Spleen (tissue), 11 donors: ENCODE results near the gene CALHM5. TPM values are rescaled to one million over a fixed set of nuclear protein-coding genes. Genes with fewer than 3 reads are reported as not detected.

Experiments
- DNase-seq: peaks from one replicate; pipeline ENCODE4 v3.0.0-alpha.2; 2020
- H3K27ac ChIP-seq, 8 donors: fragments of 200-600 bp; sonication (generic) in 7 of 8; 1 replicate in 4 of 8; 2 replicates in 4 of 8; pipeline versions ENCODE4 v1.5.0 to v1.8.0; 2016 to 2021; ENCODE audit warnings: inconsistent platforms in 4 of 8, mild to moderate bottlenecking in 4 of 8, moderate library complexity in 1 of 8
- H3K27me3 ChIP-seq, 7 donors: fragments of 200-600 bp; sonication (generic) in 6 of 7; replicated peaks in 1 of 7; 1 replicate in 4 of 7; 2 replicates in 3 of 7; pipeline versions ENCODE4 v1.5.0 to v1.8.0; 2016 to 2021; ENCODE audit warnings: inconsistent platforms in 3 of 7, mild to moderate bottlenecking in 1 of 7
- H3K36me3 ChIP-seq, 6 donors: fragments of 200-600 bp; sonication (generic) in 5 of 6; 1 replicate in 4 of 6; 2 replicates in 2 of 6; pipeline versions ENCODE4 v1.5.0 to v1.8.0; 2016 to 2021; ENCODE audit warnings: inconsistent platforms in 2 of 6
- H3K4me1 ChIP-seq, 6 donors: fragments of 200-600 bp; sonication (generic) in 5 of 6; 1 replicate in 3 of 6; 2 replicates in 3 of 6; pipeline versions ENCODE4 v1.5.0 to v1.8.0; 2016 to 2021; ENCODE audit warnings: inconsistent platforms in 3 of 6
- H3K4me3 ChIP-seq, 8 donors: fragments of 200-600 bp; sonication (generic) in 7 of 8; 1 replicate in 4 of 8; 2 replicates in 4 of 8; pipeline versions ENCODE4 v1.5.0 to v1.8.0; 2016 to 2021; ENCODE audit warnings: inconsistent platforms in 4 of 8, mild to moderate bottlenecking in 4 of 8, moderate library complexity in 2 of 8
- H3K9me3 ChIP-seq, 8 donors: fragments of 200-600 bp; sonication (generic) in 7 of 8; 1 replicate in 4 of 8; 2 replicates in 4 of 8; pipeline versions ENCODE4 v1.5.0 to v1.8.0; 2016 to 2021; ENCODE audit warnings: inconsistent platforms in 4 of 8
- POLR2A ChIP-seq, 3 donors: fragments of 450-650 bp; IDR thresholded peaks; one replicate each; pipeline ENCODE4 v1.5.1; 2017; ENCODE audit warnings: antibody characterized with exemption in 3 of 3, mild to moderate bottlenecking in 1 of 3
- POLR2AphosphoS5 ChIP-seq, 3 donors: sonication (generic); formaldehyde crosslinking; IDR thresholded peaks; one replicate each; pipeline ENCODE4 v1.5.1; 2017; ENCODE audit warnings: antibody characterized with exemption in 3 of 3
- WGBS, 5 donors: extraction: QIAGEN DNeasy Blood & Tissue Kit in 3 of 5; methylation state at CpG; one replicate each; pipeline versions ENCODE4 v1.1.5 to v1.1.7; 2013 to 2018; 5-methylcytosine and 5-hydroxymethylcytosine counted together
- intact Hi-C: fragments of 100-400 bp; cut with DNase I; formaldehyde crosslinking; loops from one replicate; pipeline ENCODE4 v1.15.0; 2023; ENCODE audit warnings: low total_unique reads
- polyA plus RNA-seq, 3 donors: library from polyadenylated mRNA; stranded (reverse); fragments of 200-250 nt; gene quantifications; one replicate each; pipeline ENCODE4 v1.2.1, GENCODE V29; 2013
- total RNA-seq, 7 donors: library from RNA; depleted of rRNA in 3 of 7; stranded (reverse); fragments of >200 nt in 3 of 7; fragmentation: NEBNext Ultra II Directional in 4 of 7; extraction: Animal tissue kit (Norgen Biotek cat#: 25700) in 4 of 7; gene quantifications; one replicate each; pipeline versions ENCODE4 v1.1.0 to v1.2.1, GENCODE V29; 2016 to 2021
- TF ChIP-seq, protein P1 (sequence below), 11 experiments: fragments of 200-600 bp in 7 of 11; fragments of 450-650 bp in 4 of 11; sonication (generic) in 4 of 11; IDR thresholded peaks in 8 of 11; conservative IDR thresholded peaks in 3 of 11; 1 replicate in 7 of 11; 2 replicates in 4 of 11; pipeline versions ENCODE4 v1.4.0 to v1.8.0; 2016 to 2021; ENCODE audit warnings: antibody characterized with exemption in 11 of 11, inconsistent platforms in 4 of 11, mild to moderate bottlenecking in 1 of 11
- donor health status: healthy with polysubstance abuse.
- donor health status: DM: no; HTN: no; CAD: no; lungs with moderate emphysema.
- donor health status: DM: no; HTN: no; CAD: no.
- donor health status: Bipolar disorder and iron deficiency.
- donor health status: healthy.
- donor health status: DM: no; HTN: no; CAD: no.
- donor health status: DM: yes; HTN: yes; CAD: no.

Gene CALHM5
- total and polyA plus RNA-seq, 10 donors = 0.24 to 2.6 (median 2.1) TPM

DNA sequence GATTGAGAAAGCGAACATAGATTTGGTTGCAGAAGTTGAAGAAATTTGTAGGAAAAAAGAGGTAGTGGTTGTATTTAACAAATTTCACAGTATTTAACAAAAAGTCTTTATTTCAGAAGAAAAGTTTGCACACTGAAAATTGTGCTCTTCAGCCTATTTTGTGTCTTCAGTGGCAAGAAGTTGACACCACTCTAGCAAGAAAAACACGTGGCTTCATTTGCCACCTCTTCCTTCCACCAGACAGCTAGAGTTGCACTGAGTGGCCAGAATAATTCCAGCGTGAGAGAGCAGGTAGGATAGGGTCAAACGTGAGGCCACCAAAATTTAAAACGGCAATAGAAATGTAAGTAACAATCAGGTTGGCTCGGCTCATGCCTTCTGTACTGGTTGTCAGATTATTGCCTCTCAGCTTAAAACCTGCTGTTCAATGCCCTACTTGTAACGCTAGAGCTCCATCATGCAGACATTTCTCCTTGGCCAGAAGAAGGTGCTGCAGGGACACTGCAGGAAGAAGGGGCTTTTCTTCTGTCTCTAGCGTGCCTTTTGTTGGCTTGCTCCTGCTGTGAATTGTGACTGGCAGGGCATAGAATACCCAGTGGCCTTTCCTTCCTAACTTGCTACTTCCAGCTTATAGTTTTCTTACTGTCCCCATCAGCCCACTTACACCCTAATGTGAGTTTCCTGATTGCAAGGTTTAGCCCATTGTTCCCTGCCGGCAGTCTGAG lies 22.0 kb downstream of the CALHM5 start:
- peaks cover 0 to 31% (median 13%) of the 10 kb centered on the region in 6 donors for H3K4me1 ChIP-seq
- H3K36me3 ChIP-seq = no peaks in the 10 kb centered on the region
- H3K9me3 ChIP-seq = no peaks in the 10 kb centered on the region
- no peak for DNase-seq
- H3K4me3 ChIP-seq = no peak overlapping the region
- no peak overlapping the region for H3K27ac ChIP-seq
- H3K27me3 ChIP-seq = no peaks in the 10 kb centered on the region
- TF ChIP-seq POLR2AphosphoS5 (IDR thresholded peaks at IDR 0.05) (no peak), POLR2A (IDR thresholded peaks at IDR 0.05) (no peak)
- TF ChIP-seq, protein P1, sequence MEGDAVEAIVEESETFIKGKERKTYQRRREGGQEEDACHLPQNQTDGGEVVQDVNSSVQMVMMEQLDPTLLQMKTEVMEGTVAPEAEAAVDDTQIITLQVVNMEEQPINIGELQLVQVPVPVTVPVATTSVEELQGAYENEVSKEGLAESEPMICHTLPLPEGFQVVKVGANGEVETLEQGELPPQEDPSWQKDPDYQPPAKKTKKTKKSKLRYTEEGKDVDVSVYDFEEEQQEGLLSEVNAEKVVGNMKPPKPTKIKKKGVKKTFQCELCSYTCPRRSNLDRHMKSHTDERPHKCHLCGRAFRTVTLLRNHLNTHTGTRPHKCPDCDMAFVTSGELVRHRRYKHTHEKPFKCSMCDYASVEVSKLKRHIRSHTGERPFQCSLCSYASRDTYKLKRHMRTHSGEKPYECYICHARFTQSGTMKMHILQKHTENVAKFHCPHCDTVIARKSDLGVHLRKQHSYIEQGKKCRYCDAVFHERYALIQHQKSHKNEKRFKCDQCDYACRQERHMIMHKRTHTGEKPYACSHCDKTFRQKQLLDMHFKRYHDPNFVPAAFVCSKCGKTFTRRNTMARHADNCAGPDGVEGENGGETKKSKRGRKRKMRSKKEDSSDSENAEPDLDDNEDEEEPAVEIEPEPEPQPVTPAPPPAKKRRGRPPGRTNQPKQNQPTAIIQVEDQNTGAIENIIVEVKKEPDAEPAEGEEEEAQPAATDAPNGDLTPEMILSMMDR (IDR thresholded peaks at IDR 0.05 in 8 of 11, conservative IDR thresholded peaks at IDR 0.05 in 3 of 11) = no peak
- 70 to 82% (median 73%) methylated on average over 9 of the region's 9 CpGs for WGBS, 5 donors
- intact Hi-C loops = loop anchor here (5.0 kb wide), 2 partner anchors 91 to 251 kb away; no protein-coding TSS in a partner anchor

DNA sequence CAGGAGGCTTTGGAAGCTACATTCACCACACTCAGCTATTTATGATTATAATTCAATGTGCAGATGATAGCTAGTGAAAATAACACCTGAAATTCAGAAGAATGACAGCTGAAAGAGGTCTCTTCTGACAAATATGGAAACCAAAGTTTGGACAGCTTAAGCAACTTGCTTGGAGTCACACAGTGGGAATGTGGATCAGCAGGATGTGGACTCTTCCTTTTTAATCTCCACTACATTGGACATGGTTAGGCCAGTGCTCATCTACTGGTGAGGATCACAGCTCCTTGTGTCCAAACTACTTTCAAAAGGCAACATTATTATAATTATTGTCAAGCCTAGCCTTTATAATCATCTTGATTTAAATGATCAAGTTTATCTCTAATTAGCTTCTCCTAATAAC lies 23.7 kb downstream of the CALHM5 start:
- intact Hi-C loops = loop anchor here (5.0 kb wide), 1 partner anchor 112 kb away; no protein-coding TSS in a partner anchor
- peaks cover 0 to 24% (median 12%) of the 10 kb centered on the region in 6 donors for H3K4me1 ChIP-seq
- no peak for TF ChIP-seq POLR2AphosphoS5 (IDR thresholded peaks at IDR 0.05)
- no peak for TF ChIP-seq POLR2A (IDR thresholded peaks at IDR 0.05)
- TF ChIP-seq, protein P1 (IDR thresholded peaks at IDR 0.05 in 8 of 11, conservative IDR thresholded peaks at IDR 0.05 in 3 of 11) = no peak
- no peak for DNase-seq
- no peak overlapping the region for H3K27ac ChIP-seq
- H3K4me3 ChIP-seq = no peak overlapping the region
- H3K9me3 ChIP-seq = no peaks in the 10 kb centered on the region
- H3K36me3 ChIP-seq = no peaks in the 10 kb centered on the region
- H3K27me3 ChIP-seq = no peaks in the 10 kb centered on the region

DNA sequence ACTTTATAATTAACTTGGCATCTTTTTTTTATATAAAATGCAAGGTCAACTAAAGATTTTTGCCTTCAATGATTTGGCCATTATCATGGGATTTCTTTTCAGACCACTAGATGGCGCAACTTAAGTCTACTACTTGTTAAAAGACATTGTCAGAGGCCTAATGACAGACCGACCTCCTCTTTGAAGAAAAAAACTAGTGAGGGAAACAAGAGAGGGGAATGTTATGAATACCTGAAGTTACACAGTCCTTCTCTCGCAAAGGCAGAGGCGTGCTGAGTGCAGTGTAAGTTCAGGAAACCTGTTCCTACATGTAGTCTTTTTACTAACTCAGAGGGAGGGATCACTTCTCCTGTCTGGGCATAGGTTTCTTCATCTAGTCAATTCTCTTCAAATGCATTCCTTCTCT lies 24.8 kb downstream of the CALHM5 start:
- intact Hi-C loops = loop anchor here (5.0 kb wide), 1 partner anchor 111 kb away; no protein-coding TSS in a partner anchor
- Histone ChIP-seq H3K27me3 (no peaks in the 10 kb centered on the region), H3K36me3 (no peaks in the 10 kb centered on the region), H3K27ac (no peak overlapping the region), H3K4me1 (peaks cover 0 to 20% (median 9%) of the 10 kb centered on the region in 6 donors), H3K4me3 (no peak overlapping the region), H3K9me3 (no peaks in the 10 kb centered on the region)
- 10 to 22% (median 15%) methylated on average over 4 of the region's 4 CpGs for WGBS, 5 donors
- TF ChIP-seq, protein P1 (IDR thresholded peaks at IDR 0.05 in 8 of 11, conservative IDR thresholded peaks at IDR 0.05 in 3 of 11) = peak; percentile 41 to 83 (median 74)
- TF ChIP-seq POLR2A (IDR thresholded peaks at IDR 0.05) (no peak), POLR2AphosphoS5 (IDR thresholded peaks at IDR 0.05) (no peak)
- DNase-seq = no peak

DNA sequence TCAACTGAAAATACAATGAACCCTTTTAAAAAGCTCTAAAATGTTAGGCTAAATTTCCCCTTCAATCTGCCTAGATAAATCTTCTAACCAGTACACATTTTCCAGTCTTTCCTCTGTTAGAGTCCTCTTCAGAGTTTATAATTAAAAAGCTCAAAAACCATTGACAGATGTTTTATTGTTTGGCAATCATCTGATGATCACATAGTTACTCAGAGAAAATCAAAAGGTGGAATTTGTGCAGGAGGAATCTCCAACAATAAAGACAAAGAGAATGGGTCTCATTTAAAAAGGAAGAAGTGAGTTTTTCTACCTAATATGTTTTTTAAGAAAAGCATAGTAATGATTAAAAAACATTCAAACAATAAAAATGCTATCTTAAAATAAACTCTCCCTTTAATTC lies 31.0 kb downstream of the CALHM5 start:
- no peak overlapping the region for H3K4me3 ChIP-seq
- no peaks in the 10 kb centered on the region for H3K9me3 ChIP-seq
- no peak overlapping the region for H3K27ac ChIP-seq
- intact Hi-C loops = no loop called here
- TF ChIP-seq, protein P1 (IDR thresholded peaks at IDR 0.05 in 8 of 11, conservative IDR thresholded peaks at IDR 0.05 in 3 of 11) = no peak
- no peak for TF ChIP-seq POLR2A (IDR thresholded peaks at IDR 0.05)
- no peak for TF ChIP-seq POLR2AphosphoS5 (IDR thresholded peaks at IDR 0.05)
- DNase-seq = no peak
- H3K27me3 ChIP-seq = no peaks in the 10 kb centered on the region
- no peaks in the 10 kb centered on the region for H3K36me3 ChIP-seq
- no peaks in the 10 kb centered on the region for H3K4me1 ChIP-seq
